Measurements from ENCODE around the gene EEF1AKMT4. TPM values are rescaled to one million over a fixed set of nuclear protein-coding genes. Genes with fewer than 3 reads are reported as not detected.

EEF1AKMT4 gene
- total RNA-seq, 1 experiment from 2014 or later, result 8.1 TPM

- Histone ChIP-seq H3K56ac (ENCODE audit: insufficient read length, low read depth, low read length) (no peak overlapping the region), H3T11ph (ENCODE audit: low read length) (no peak overlapping the region), H3K27ac (ENCODE audit: insufficient read length, low read depth, low read length) (no peak overlapping the region), H3K18ac (ENCODE audit: insufficient read length, low read depth, low read length) (no peak overlapping the region), H3K23ac (ENCODE audit: insufficient read length, low read depth, low read length) (no peak overlapping the region), H3K4me2 (ENCODE audit: insufficient read depth, insufficient read length, low read length) (peak overlapping the region; percentile 65), H2BK5ac (ENCODE audit: insufficient read length, low read length) (no peak overlapping the region), H4K91ac (ENCODE audit: insufficient read length, low read depth, low read length) (no peak overlapping the region), H4K8ac (replicated peaks; ENCODE audit: insufficient read length, low read depth, low read length) (no peak overlapping the region), H4K20me1 (ENCODE audit: control insufficient read depth, insufficient read depth, insufficient read length) (no peaks in the 10 kb centered on the region), H2BK120ac (ENCODE audit: low read depth, low read length, poor library complexity, severe bottlenecking) (no peak overlapping the region), H3K79me2 (ENCODE audit: insufficient read depth, low read length) (no peaks in the 10 kb centered on the region), H3K27me3 (ENCODE audit: insufficient read depth, low read length) (peaks cover 37% of the 10 kb centered on the region), H3K79me1 (ENCODE audit: insufficient read depth, low read depth, low read length, poor library complexity, severe bottlenecking) (no peaks in the 10 kb centered on the region), H3K23me2 (ENCODE audit: insufficient read length, low read depth, low read length, poor library complexity, severe bottlenecking) (peaks cover 15% of the 10 kb centered on the region), H3K9me3 (ENCODE audit: control insufficient read depth, low read depth, low read length) (no peaks in the 10 kb centered on the region), H2BK20ac (ENCODE audit: low read depth, low read length, poor library complexity, severe bottlenecking) (no peak overlapping the region), H4K5ac (ENCODE audit: insufficient read length, low read depth, low read length) (no peak overlapping the region), H2AK5ac (ENCODE audit: insufficient read length, low read length) (no peak overlapping the region), H3K4me1 (ENCODE audit: insufficient read depth, low read length) (no peaks in the 10 kb centered on the region), H2BK15ac (ENCODE audit: low read depth, low read length) (no peak overlapping the region), H2AFZ (ENCODE audit: low read length) (no peak overlapping the region), H3K4ac (ENCODE audit: low read depth, low read length) (no peak overlapping the region), H2BK12ac (ENCODE audit: insufficient read length, low read depth, low read length) (no peak overlapping the region), H3K9ac (ENCODE audit: extremely low read depth, insufficient read length, low read length) (no peak overlapping the region), H3K14ac (ENCODE audit: insufficient read depth, low read length) (no peak overlapping the region)
- Mint-ChIP-seq H3K4me1 (peaks cover 2 to 6% of the 10 kb centered on the region in 2 experiments), H3K36me3 (ENCODE audit: insufficient read depth in 1 of 3, low read depth in 3 of 3) (no peaks in the 10 kb centered on the region), H3K4me3 (peak overlapping the region; percentile 57 to 77), H3K9me3 (no peaks in the 10 kb centered on the region), H3K27ac (no peak overlapping the region), H3K27me3 (ENCODE audit: low read depth) (peaks cover 76% of the 10 kb centered on the region)
- DNase-seq, result no peak
- no peak for TF ChIP-seq CTCF (conservative IDR thresholded peaks at IDR 0.05)
- WGBS (ENCODE audit: extremely low coverage, insufficient read length, low lambda C conversion rate), result no CpG with 5 or more reads among the region's 12 CpGs
Measured at GRCh38 chr3:184228376-184229137, 20.9 kb upstream of the EEF1AKMT4 start.
